Activated naive CD4-positive, alpha-beta T cell treated with anti-CD3 and anti-CD28 coated beads for 36 hours (primary cell): ENCODE data around the gene PRDM10. TPM values are rescaled to one million over a fixed set of nuclear protein-coding genes. Genes with fewer than 3 reads are reported as not detected.

Experiments
- CTCF ChIA-PET: fragments of 350-600 bp; sonication (Branson Sonifier 250); formaldehyde crosslinking; loops from one replicate; lab custom pipeline; 2021; ENCODE audit warnings: antibody characterized with exemption; lab: Charles Lee
- DNase-seq: peaks from one replicate; pipeline ENCODE4 v3.0.0-alpha.2; 2020
- H3K27ac Mint-ChIP-seq: one replicate; pipeline ENCODE4 v1.8.0; 2021; ENCODE audit warnings: mild to moderate bottlenecking, mixed read lengths
- H3K27me3 Mint-ChIP-seq: one replicate; pipeline ENCODE4 v1.8.0; 2021; ENCODE audit warnings: low read depth, mixed read lengths
- H3K36me3 Mint-ChIP-seq: one replicate; pipeline ENCODE4 v1.8.0; 2021; ENCODE audit warnings: low read depth, mixed read lengths
- H3K4me1 Mint-ChIP-seq: one replicate; pipeline ENCODE4 v1.8.0; 2021; ENCODE audit warnings: low read depth, mixed read lengths
- H3K4me3 Mint-ChIP-seq: one replicate; pipeline ENCODE4 v1.8.0; 2021; ENCODE audit warnings: mild to moderate bottlenecking, moderate library complexity, mixed read lengths
- H3K9me3 Mint-ChIP-seq: one replicate; pipeline ENCODE4 v1.8.0; 2021; ENCODE audit warnings: mixed read lengths
- intact Hi-C: fragments of 100-400 bp; cut with micrococcal nuclease; formaldehyde crosslinking; loops from one replicate; pipeline ENCODE4 v1.15.1; 2023
- total RNA-seq, 2 experiments: library from RNA; stranded (reverse); gene quantifications; one replicate each; pipeline ENCODE4 v1.2.3, GENCODE V29; 2021

Gene PRDM10
- total RNA-seq, 2 experiments from 2014 or later = 19.3 to 24.3 TPM

GRCh38 chr11:130002846-130003716 is 446 bp upstream of the PRDM10 start:
- H3K27me3 Mint-ChIP-seq = no peaks in the 10 kb centered on the region
- peak overlapping the region; percentile 100 for H3K27ac Mint-ChIP-seq
- no peaks in the 10 kb centered on the region for H3K9me3 Mint-ChIP-seq
- no peaks in the 10 kb centered on the region for H3K36me3 Mint-ChIP-seq
- peaks cover 28% of the 10 kb centered on the region for H3K4me1 Mint-ChIP-seq
- CTCF ChIA-PET = interaction anchor here (1.1 to 2.0 kb wide), 3 partner anchors 11 to 128 kb away, joined by 3 to 8 read pairs (median 6); no protein-coding TSS in a partner anchor
- peak overlapping the region; percentile 98 for H3K4me3 Mint-ChIP-seq
- intact Hi-C loops = loop anchor here (1.0 to 10.0 kb wide), 14 partner anchors 43 to 1951 kb away; partner anchors contain the start of genes APLP2, NFRKB, SNX19 and TMEM45B
- peak; percentile 94 for DNase-seq

- Mint-ChIP-seq H3K9me3 (no peaks in the 10 kb centered on the region), H3K4me3 (peak overlapping the region; percentile 98), H3K27me3 (no peaks in the 10 kb centered on the region), H3K27ac (peak overlapping the region; percentile 94), H3K36me3 (peaks cover 5% of the 10 kb centered on the region), H3K4me1 (peaks cover 29% of the 10 kb centered on the region)
- peak; percentile 39 for DNase-seq
- intact Hi-C loops = loop anchor here (1.0 to 10.0 kb wide), 11 partner anchors 41 to 1949 kb away; partner anchors contain the start of genes APLP2, SNX19 and TMEM45B
- CTCF ChIA-PET = interaction anchor here (1.3 kb wide), 1 partner anchor 70 kb away, joined by 3 read pairs; no protein-coding TSS in a partner anchor
These were observed 929 bp downstream of the PRDM10 start for GRCh38 chr11:130001461-130002351.

- H3K9me3 Mint-ChIP-seq = no peaks in the 10 kb centered on the region
- peaks cover 29% of the 10 kb centered on the region for H3K4me1 Mint-ChIP-seq
- H3K27ac Mint-ChIP-seq = peak overlapping the region; percentile 94
- no peaks in the 10 kb centered on the region for H3K27me3 Mint-ChIP-seq
- no peak for DNase-seq
- CTCF ChIA-PET = interaction anchor here (0.8 to 1.3 kb wide), 3 partner anchors 8 to 132 kb away, joined by 3 read pairs; no protein-coding TSS in a partner anchor
- H3K4me3 Mint-ChIP-seq = peak overlapping the region; percentile 92
- intact Hi-C loops = loop anchor here (5.0 to 10.0 kb wide), 3 partner anchors 917 to 1948 kb away; partner anchors contain the start of gene SNX19
- peaks cover 10% of the 10 kb centered on the region for H3K36me3 Mint-ChIP-seq
These were observed 2.0 kb downstream of the PRDM10 start for GRCh38 chr11:130000552-130001176.

GRCh38 chr11:129999407-129999806 is 3.2 kb downstream of the PRDM10 start:
- no peaks in the 10 kb centered on the region for H3K9me3 Mint-ChIP-seq
- no peak overlapping the region for H3K4me3 Mint-ChIP-seq
- intact Hi-C loops = no loop called here
- no peaks in the 10 kb centered on the region for H3K27me3 Mint-ChIP-seq
- CTCF ChIA-PET = no interaction called here
- DNase-seq = no peak
- peaks cover 29% of the 10 kb centered on the region for H3K4me1 Mint-ChIP-seq
- peaks cover 10% of the 10 kb centered on the region for H3K36me3 Mint-ChIP-seq
- H3K27ac Mint-ChIP-seq = no peak overlapping the region

- Mint-ChIP-seq H3K27me3 (no peaks in the 10 kb centered on the region), H3K36me3 (peaks cover 10% of the 10 kb centered on the region), H3K27ac (no peak overlapping the region), H3K4me3 (no peak overlapping the region), H3K4me1 (peaks cover 26% of the 10 kb centered on the region), H3K9me3 (no peaks in the 10 kb centered on the region)
- CTCF ChIA-PET = no interaction called here
- intact Hi-C loops = no loop called here
- no peak for DNase-seq
These were observed 3.7 kb downstream of the PRDM10 start for GRCh38 chr11:129998905-129999304.

GRCh38 chr11:129998107-129998506 is 4.5 kb downstream of the PRDM10 start:
- CTCF ChIA-PET = interaction anchor here (0.8 kb wide), 1 partner anchor 72 kb away, joined by 3 read pairs; no protein-coding TSS in a partner anchor
- Mint-ChIP-seq H3K4me3 (no peak overlapping the region), H3K27ac (no peak overlapping the region), H3K9me3 (no peaks in the 10 kb centered on the region), H3K4me1 (peaks cover 21% of the 10 kb centered on the region), H3K36me3 (peaks cover 10% of the 10 kb centered on the region), H3K27me3 (no peaks in the 10 kb centered on the region)
- intact Hi-C loops = no loop called here
- DNase-seq = no peak

GRCh38 chr11:129997513-129997912 is 5.1 kb downstream of the PRDM10 start:
- H3K27me3 Mint-ChIP-seq = no peaks in the 10 kb centered on the region
- H3K9me3 Mint-ChIP-seq = no peaks in the 10 kb centered on the region
- peaks cover 10% of the 10 kb centered on the region for H3K36me3 Mint-ChIP-seq
- no peak for DNase-seq
- CTCF ChIA-PET = interaction anchor here (0.8 kb wide), 2 partner anchors 72 to 125 kb away, joined by 3 read pairs; no protein-coding TSS in a partner anchor
- H3K4me3 Mint-ChIP-seq = no peak overlapping the region
- peaks cover 24% of the 10 kb centered on the region for H3K4me1 Mint-ChIP-seq
- intact Hi-C loops = no loop called here
- no peak overlapping the region for H3K27ac Mint-ChIP-seq

GRCh38 chr11:129996113-129996870 is 6.3 kb downstream of the PRDM10 start:
- Mint-ChIP-seq H3K4me1 (peaks cover 25% of the 10 kb centered on the region), H3K4me3 (no peak overlapping the region), H3K27ac (no peak overlapping the region), H3K27me3 (no peaks in the 10 kb centered on the region), H3K36me3 (peaks cover 10% of the 10 kb centered on the region), H3K9me3 (no peaks in the 10 kb centered on the region)
- CTCF ChIA-PET = interaction anchor here (0.7 to 0.8 kb wide), 2 partner anchors 41 to 126 kb away, joined by 3 read pairs; no protein-coding TSS in a partner anchor
- DNase-seq = no peak
- intact Hi-C loops = no loop called here

- Mint-ChIP-seq H3K4me3 (no peak overlapping the region), H3K36me3 (peaks cover 10% of the 10 kb centered on the region), H3K27ac (no peak overlapping the region), H3K4me1 (peaks cover 17% of the 10 kb centered on the region), H3K9me3 (no peaks in the 10 kb centered on the region), H3K27me3 (no peaks in the 10 kb centered on the region)
- DNase-seq = no peak
- intact Hi-C loops = no loop called here
- CTCF ChIA-PET = no interaction called here
These were observed 7.5 kb downstream of the PRDM10 start for GRCh38 chr11:129995163-129995562.

GRCh38 chr11:129992161-129992944 is 10.3 kb downstream of the PRDM10 start:
- intact Hi-C loops = loop anchor here (1.0 kb wide), 1 partner anchor 140 kb away; no protein-coding TSS in a partner anchor
- no peak overlapping the region for H3K27ac Mint-ChIP-seq

More at GRCh38 chr11:129992161-129992944, 10.3 kb downstream of the PRDM10 start:
- Mint-ChIP-seq H3K9me3 (no peaks in the 10 kb centered on the region), H3K36me3 (peaks cover 10% of the 10 kb centered on the region), H3K4me3 (no peak overlapping the region), H3K27me3 (no peaks in the 10 kb centered on the region), H3K4me1 (peaks cover 6% of the 10 kb centered on the region)
- DNase-seq = peak; percentile 71
- CTCF ChIA-PET = interaction anchor here (0.7 to 2.8 kb wide), 12 partner anchors 8 to 147 kb away, joined by 3 to 32 read pairs (median 5); partner anchors contain the start of gene PRDM10
